GM18870 (cell line): ENCODE measurements around the gene THSD4.

Source experiments
- ATAC-seq: cut with Tn5 transposase; IDR thresholded peaks from one replicate; pipeline ENCODE4 v1.9.1; 2021; ENCODE audit warnings: moderate library complexity; ENCODE audit not compliant: unreplicated experiment

THSD4 gene

GRCh38 chr15:71597126-71597525 lies 481.9 kb downstream of the THSD4 start:
- no peak for ATAC-seq

GRCh38 chr15:71597637-71598036 lies 482.4 kb downstream of the THSD4 start:
- no peak for ATAC-seq

GRCh38 chr15:71598741-71599140 lies 483.5 kb downstream of the THSD4 start:
- ATAC-seq: no peak

- no peak for ATAC-seq
Observed at GRCh38 chr15:71599418-71600151, 484.3 kb downstream of the THSD4 start.

GRCh38 chr15:71600237-71600636 lies 485.0 kb downstream of the THSD4 start:
- ATAC-seq: no peak

GRCh38 chr15:71601038-71601834 lies 486.0 kb downstream of the THSD4 start:
- ATAC-seq: no peak

GRCh38 chr15:71603379-71603778 lies 488.1 kb downstream of the THSD4 start:
- no peak for ATAC-seq

- ATAC-seq: no peak
Observed at GRCh38 chr15:71607383-71607782, 492.1 kb downstream of the THSD4 start.

- no peak for ATAC-seq
Observed at GRCh38 chr15:71610728-71611552, 495.7 kb downstream of the THSD4 start.

GRCh38 chr15:71611553-71612396 lies 496.5 kb downstream of the THSD4 start:
- ATAC-seq: no peak

- no peak for ATAC-seq
Observed at GRCh38 chr15:71612397-71612722, 497.1 kb downstream of the THSD4 start.

- no peak for ATAC-seq
Observed at GRCh38 chr15:71612869-71613268, 497.6 kb downstream of the THSD4 start.

GRCh38 chr15:71623111-71623510 lies 507.8 kb downstream of the THSD4 start:
- no peak for ATAC-seq

GRCh38 chr15:71626596-71627088 lies 511.4 kb downstream of the THSD4 start:
- ATAC-seq: no peak

- ATAC-seq: no peak
Observed at GRCh38 chr15:71627188-71627587, 511.9 kb downstream of the THSD4 start.

GRCh38 chr15:71627604-71628003 lies 512.3 kb downstream of the THSD4 start:
- ATAC-seq: no peak

- ATAC-seq: no peak
Observed at GRCh38 chr15:71628988-71629770, 513.9 kb downstream of the THSD4 start.

GRCh38 chr15:71629781-71630474 lies 514.7 kb downstream of the THSD4 start:
- no peak for ATAC-seq

- ATAC-seq: no peak
Observed at GRCh38 chr15:71630475-71630809, 515.2 kb downstream of the THSD4 start.
